WERI-Rb-1 (cell line): ENCODE measurements around the gene ZAR1.

Experiments
- DNase-seq: peaks from one replicate; pipeline ENCODE4 v3.0.0-alpha.2; 2020
- H3K27ac ChIP-seq: fragments of 250-450 bp; sonication (Bioruptor Pico); 2 replicates; pipeline ENCODE4 v1.5.1; 2020; ENCODE audit warnings: mild to moderate bottlenecking, moderate library complexity
- H3K27me3 ChIP-seq: fragments of 250-450 bp; sonication (Bioruptor Pico); 2 replicates; pipeline ENCODE4 v1.5.1; 2021; ENCODE audit warnings: mild to moderate bottlenecking, low read depth, moderate library complexity; ENCODE audit not compliant: insufficient read depth, severe bottlenecking
- H3K36me3 ChIP-seq: fragments of 250-450 bp; sonication (Bioruptor Pico); 2 replicates; pipeline ENCODE4 v1.5.1; 2020; ENCODE audit warnings: mild to moderate bottlenecking, moderate library complexity
- H3K4me3 ChIP-seq: 2 replicates; pipeline ENCODE4 v1.5.1; 2011; ENCODE audit warnings: low read depth, mild to moderate bottlenecking, control low read depth, low read length
- H3K9me3 ChIP-seq: fragments of 250-450 bp; sonication (Bioruptor Pico); 2 replicates; pipeline ENCODE4 v1.5.1; 2021; ENCODE audit warnings: mild to moderate bottlenecking, moderate library complexity; ENCODE audit not compliant: severe bottlenecking
- CTCF ChIP-seq: IDR thresholded peaks from 2 replicates; pipeline ENCODE4 v1.5.1; 2011; ENCODE audit warnings: low read depth, mild to moderate bottlenecking, control low read depth, inconsistent platforms, low read length

Gene ZAR1

DNA sequence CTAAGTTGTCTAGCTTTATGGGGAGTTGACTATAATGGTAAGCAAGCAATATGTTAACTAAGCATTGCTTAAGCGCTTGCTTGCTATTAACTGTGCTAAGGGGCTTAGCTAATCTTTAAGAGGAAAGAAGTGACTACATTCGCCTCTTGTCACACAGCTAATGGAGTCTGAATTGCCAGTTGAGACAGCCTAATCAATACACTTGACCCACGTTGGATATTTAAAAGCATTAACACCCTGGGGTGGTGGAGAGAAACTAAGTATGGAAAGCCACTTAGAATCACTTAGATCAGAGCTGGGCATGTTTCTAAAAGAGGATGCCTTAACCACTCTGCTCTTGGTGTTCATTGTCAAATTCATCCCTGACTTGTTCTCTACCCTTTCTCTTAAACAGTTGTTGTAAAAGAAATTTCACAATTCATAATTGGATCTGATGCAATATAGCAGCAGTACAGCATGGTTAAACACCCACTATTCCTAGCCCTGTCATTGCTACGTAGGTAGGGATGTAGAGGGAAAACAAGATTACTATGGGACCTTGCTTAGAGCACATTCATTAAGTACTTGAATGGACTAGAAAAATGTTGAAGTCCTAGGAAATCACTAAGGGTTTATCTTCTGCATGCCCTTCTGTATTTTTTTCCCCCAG lies 3.5 kb downstream of the ZAR1 start:
- Histone ChIP-seq H3K4me3 (no peak overlapping the region), H3K36me3 (peaks cover under 1% of the 10 kb centered on the region; the same call in 1 of the 2 replicates), H3K27me3 (no peaks in the 10 kb centered on the region), H3K27ac (peak overlapping the region; percentile 55), H3K9me3 (peaks cover 8% of the 10 kb centered on the region)
- no peak for TF ChIP-seq CTCF
- peak; percentile 41 for DNase-seq

GRCh38 chr4:48495941-48496340 lies 5.9 kb downstream of the ZAR1 start:
- Histone ChIP-seq H3K9me3 (peaks cover 5% of the 10 kb centered on the region), H3K27me3 (no peaks in the 10 kb centered on the region), H3K4me3 (no peak overlapping the region), H3K27ac (no peak overlapping the region), H3K36me3 (peaks cover 17% of the 10 kb centered on the region)
- TF ChIP-seq CTCF: no peak
- DNase-seq: no peak

DNA sequence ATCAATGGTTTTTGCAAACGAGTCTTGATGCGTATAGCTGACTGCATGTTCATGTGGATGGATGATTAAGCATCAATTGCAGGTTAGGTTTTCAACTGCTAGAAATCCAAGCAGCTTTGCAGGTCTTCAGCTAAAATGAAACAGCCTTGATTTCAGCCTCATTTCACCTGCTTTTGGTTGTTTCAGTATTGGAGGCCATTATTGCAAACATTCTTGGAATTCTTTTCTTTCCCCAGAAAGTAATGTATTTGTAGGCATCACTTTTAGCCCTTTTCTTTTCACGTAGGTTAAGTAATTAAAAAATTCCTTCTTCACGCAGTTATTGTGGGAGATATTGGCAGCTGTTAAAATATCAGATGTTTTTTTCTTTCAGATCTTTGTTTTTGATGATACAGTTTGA lies 8.8 kb downstream of the ZAR1 start:
- Histone ChIP-seq H3K4me3 (no peak overlapping the region), H3K36me3 (peaks cover 32% of the 10 kb centered on the region)
- DNase-seq: no peak

GRCh38 chr4:48499551-48500066 lies 9.6 kb downstream of the ZAR1 start:
- Histone ChIP-seq H3K9me3 (no peaks in the 10 kb centered on the region), H3K27me3 (no peaks in the 10 kb centered on the region), H3K4me3 (no peak overlapping the region), H3K36me3 (peaks cover 37% of the 10 kb centered on the region), H3K27ac (no peak overlapping the region)
- DNase-seq: no peak
- no peak for TF ChIP-seq CTCF

More for the DNA sequence above, 8.8 kb downstream of the ZAR1 start:
- TF ChIP-seq CTCF: no peak
- no peaks in the 10 kb centered on the region for H3K9me3 ChIP-seq
- H3K27ac ChIP-seq: no peak overlapping the region
- no peaks in the 10 kb centered on the region for H3K27me3 ChIP-seq

DNA sequence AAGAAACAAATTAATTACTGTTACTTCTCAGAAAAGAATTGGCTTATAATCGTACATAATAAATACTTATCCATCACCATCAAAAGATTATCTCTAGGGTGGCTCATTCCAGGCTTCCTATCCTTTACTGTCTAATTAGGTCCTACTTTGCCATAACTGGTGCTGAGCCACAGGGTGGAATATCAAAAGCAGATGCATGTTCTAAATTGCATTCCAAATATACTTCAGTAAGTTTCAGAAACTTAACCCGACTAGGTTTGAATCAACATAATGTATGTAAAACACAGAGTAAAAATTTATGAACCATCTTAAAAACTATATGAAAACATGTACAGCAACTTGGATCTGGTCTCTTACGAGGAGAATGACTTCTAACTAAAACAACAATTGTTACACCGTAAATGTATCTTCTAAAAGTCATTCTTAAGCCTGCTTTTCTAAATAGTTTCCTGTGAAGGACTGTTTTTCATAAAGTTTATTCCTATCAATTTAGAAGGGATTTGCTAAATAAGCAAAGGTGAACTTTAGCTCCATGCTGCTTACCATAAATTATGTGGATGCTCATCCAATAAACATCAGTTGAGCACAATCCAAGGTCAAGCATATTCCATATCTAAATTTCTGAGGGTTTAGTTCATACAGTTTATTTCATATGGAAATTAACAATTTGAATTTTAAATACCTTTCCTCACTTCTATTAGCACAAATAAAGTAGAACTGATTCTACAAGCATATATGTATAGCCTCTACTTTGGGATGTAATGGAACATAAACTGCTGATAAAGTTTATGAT lies 13.4 kb downstream of the ZAR1 start:
- Histone ChIP-seq H3K27ac (no peak overlapping the region), H3K9me3 (no peaks in the 10 kb centered on the region), H3K4me3 (no peak overlapping the region), H3K27me3 (no peaks in the 10 kb centered on the region), H3K36me3 (peaks cover 61% of the 10 kb centered on the region)
- DNase-seq: no peak
- no peak for TF ChIP-seq CTCF
